IPS-NIHi7 (cell line): ENCODE results near the gene GAB3.
"Not testable (repeated sequence)": the region's sequence is repeated elsewhere in the genome, so short reads cannot be mapped to it uniquely, and the experiment has no call there.

Experiments
- DNase-seq: peaks from one replicate; pipeline ENCODE4 v3.0.0; 2012; ENCODE audit warnings: mixed read lengths; ENCODE audit errors: extremely low spot score

GAB3 gene

DNA sequence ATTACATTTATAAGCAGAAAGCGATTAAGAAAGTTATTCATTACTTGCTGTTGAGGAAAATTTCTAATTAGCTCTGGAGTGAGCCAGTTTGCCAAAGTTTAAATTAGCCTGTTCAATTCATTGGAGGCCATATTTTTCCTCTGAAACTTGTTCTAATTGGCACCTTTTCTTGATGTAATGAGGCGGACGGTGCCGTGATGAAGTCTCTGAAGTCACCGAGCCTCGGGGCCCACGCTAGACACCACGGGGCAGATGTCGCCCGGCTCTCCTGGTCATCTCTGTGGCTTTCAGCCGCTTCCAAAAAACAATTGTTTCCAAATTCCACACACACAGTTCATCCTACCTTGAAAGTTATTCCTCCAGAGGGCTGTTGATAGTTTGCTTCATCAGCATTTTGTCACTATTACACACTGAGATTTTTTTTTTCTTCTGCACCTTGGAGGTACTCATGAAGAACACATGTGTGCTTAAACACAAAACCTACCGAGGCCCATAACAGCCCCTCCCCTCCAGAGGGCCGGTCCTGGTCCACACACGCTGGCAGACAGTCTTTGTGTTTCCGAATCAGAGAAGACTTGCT, 93.6 kb downstream of the GAB3 start:
- no peak for DNase-seq

DNA sequence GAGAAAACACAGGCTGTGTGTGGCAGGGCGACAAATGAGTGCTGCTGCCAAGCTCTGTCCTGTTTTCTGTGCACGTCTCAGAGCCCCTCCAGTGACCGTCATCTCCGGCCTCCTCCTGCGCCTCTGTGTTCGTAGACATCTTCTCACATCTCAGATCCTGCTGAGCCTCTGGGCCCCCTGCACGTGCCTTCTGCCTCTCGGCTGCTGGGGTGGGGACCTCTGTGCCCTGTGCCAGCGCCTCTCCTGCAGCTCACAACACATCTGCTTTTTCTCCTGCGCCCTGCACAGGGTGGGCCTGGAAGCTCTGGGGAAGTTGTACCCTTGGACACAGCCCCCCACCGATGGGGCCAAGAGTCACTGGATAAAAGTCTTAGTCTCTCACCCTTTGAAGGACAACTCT, 95.1 kb downstream of the GAB3 start:
- no peak for DNase-seq

DNA sequence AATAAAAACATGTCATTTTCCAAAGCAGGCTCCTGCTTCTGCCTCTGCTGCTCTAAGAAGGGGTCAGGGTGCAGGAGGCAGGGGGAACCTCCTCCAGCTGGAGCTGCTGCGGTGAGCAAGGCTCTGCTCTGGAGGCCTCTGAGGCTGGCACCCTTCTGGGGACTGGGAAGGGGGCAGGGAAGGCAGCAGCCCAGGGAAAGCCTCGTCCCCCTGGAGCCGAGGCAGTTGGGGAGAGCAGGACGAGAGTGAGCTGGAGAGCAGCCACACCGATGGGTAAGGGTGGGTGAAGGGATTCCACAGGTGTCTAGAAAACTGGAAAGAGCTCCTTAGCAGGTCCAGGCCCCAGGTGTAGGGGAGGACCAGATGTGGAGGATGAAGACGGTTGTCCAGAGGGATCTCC, 95.5 kb downstream of the GAB3 start:
- DNase-seq, result no peak

DNA sequence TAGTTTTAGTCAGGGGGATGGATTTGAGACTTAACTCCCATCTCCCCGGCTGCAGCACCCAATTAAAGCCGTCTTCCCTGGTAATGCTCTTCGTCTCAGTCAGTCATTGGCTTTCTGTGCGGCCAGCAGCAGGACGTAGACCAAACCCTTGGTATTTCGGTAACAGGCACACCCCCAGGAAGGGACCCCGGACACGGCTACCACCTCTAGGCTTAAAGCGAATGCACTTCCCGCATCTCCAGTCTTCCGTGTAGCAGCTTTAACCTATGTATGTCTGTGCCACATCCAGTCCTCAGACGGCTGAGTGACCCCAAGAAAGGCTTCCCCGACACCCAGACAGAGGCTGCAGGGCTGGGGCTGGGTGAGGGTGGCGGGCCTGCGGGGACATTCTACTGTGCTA, 96.0 kb downstream of the GAB3 start:
- DNase-seq, result no peak

DNA sequence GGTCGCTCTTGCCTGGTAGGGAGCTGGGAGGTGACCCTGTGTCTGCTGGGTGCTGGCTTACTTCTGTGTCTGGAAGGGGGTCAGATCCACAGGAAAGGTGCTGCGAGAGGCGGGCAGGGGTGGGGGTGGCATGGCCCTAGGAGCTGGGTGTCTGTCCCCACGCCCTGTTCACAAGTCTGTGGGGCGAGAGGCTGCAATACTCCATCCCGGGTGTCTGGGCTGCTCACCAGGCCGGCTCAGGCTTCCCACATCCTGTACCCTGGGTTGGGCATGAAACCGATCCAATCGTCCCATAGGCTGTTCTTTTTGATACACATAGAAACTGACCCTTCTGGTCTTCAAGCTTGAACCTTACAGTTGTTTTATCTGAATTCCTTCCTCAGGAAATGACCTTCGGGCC, 96.5 kb downstream of the GAB3 start:
- no peak for DNase-seq

DNA sequence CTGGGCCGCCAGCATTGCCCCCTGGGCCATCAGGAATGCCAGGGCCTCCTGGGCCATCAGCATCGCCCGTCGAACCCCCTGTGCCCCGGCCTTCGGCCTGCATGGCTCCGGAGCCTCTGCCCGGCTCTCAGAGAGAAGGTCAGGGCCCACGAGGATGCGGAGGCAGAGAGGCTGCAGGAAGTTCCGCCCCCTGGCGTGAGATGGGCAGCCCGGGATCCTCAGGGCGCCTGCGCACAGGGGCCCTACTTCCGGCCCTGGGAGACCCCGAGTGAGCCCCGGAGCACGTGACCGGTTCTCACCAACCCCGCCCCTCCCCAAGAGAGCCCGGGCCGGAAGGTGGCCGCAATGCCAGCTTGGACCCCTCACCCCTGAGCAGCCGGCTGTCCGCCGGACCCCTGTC, 97.5 kb downstream of the GAB3 start, which contains the start of gene CTAG2:
CTAG2 (minus strand) TSS at position 167 of the 400 bp plus-strand sequence; CDS start at position 103, 64 bp downstream.
- DNase-seq, result not testable (repeated sequence)

DNA sequence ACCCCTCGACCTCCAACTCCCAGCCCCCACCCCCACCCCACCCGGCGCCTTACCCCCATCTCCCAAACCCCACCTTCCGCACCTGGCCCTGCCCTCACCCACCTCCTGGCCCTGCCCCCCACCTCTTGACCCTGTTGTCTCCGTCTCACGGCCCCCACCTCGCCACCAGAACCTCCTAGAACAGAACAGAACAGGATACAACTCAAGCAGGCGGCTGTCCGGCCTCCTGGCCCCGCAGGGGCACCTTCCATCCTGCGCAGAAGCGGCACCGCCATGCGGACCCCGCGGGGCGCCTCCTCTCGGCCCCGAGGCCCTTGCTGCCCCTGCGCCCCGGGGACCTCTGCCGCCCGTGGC, 97.9 kb downstream of the GAB3 start:
- no peak for DNase-seq

DNA sequence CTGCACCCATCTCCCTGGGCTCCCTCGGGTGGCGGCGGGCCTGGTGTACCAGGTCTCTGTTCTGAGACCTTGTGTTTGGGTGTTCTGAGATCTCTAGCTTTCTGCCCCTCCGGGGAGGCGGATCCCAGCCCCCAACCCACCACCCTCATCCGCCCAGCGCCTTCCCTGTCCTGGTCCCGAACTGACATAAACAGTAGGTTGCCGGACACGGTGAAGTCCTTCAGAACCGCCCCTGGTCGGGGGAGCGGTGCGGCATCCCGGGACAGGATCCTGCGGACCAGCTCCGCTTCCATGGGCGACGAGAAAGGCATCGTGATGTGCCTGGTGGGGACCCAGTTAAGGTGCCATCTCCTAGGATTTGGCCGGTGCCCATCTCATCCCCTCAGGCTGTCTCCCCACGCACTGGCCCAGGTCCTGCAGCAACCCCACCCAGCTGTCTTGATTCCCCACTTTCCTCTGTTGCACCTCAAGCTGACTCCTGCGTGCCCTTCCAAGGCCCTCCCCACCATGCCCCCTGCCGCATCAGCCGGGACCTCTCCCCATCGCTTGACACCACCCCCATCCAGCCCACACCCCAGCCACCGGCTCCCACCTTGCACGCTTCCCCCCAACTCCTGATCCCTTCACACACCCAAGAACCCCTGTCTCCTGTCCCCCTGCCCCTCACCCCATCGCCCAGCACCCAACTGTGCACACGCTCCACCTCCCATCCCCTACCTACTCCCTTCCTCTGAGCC, 98.4 kb downstream of the GAB3 start:
- DNase-seq, result no peak

DNA sequence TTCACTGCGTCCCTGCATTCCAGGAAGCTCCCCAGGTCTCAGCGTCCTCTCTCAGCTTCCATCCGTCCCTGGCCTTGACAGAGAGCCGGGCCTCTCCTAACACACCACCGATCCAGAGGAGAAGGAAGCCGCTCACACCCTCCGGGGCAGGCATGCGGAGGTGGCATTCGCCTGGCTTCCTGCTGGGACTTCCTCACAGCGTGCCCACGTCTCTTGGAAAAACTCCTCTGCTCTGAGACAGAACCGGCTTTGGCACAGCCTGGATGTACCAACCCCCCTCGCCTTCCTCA, 100.7 kb downstream of the GAB3 start:
- no peak for DNase-seq

DNA sequence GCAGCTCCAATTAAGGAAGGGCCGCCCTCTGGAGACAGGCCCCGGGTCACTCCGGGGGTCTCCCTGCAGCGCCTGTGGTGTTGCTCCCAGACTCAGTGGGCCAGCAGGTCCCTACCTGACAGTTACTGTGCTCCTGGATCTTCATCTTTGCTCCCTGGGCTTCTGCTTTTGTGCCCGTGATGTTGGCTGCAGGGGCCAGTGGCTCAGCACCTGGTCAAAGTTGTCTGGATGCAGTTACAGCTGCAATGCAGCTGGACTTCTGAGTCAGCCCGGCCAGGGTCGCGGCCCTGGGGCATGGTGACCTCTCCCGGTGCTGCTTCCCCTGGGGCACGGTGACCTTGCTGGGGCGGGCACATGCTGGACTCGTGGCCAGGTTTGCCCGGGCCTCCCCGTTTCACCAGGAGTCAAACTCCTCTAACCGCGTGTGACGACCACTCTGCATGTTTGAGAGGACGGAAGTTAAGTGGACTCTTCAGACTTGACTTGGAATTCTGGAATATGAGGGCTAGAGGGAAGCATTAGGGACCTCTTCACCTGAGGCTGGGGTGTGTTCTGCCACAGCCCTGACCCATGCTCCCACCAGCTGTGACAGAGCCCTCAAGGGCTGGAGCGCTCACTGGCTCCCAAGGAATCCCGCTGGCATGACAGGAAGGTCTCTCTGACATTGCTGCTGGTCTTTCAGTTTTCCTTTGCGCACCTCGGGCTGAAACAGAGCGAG, 101.2 kb downstream of the GAB3 start:
- no peak for DNase-seq

DNA sequence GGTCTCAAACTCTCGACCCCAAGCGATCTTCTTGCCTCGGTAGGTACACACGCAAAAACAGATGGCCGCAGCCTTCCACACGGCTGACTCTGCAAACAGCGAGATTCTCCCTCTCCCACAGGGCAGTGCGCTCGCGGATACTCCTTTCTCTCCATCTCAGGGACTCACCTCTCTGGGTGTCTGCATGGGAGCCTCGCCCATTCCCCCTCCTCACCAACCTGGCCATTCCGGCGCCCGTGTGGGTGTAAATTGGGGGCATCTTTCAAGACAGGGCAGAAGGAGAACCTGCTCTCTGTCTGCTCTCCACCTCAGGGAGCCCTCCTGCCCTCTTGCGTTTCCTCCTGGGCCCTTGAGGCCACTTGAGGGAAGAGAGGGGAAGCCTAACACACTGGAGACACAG, 101.9 kb downstream of the GAB3 start:
- no peak for DNase-seq

DNA sequence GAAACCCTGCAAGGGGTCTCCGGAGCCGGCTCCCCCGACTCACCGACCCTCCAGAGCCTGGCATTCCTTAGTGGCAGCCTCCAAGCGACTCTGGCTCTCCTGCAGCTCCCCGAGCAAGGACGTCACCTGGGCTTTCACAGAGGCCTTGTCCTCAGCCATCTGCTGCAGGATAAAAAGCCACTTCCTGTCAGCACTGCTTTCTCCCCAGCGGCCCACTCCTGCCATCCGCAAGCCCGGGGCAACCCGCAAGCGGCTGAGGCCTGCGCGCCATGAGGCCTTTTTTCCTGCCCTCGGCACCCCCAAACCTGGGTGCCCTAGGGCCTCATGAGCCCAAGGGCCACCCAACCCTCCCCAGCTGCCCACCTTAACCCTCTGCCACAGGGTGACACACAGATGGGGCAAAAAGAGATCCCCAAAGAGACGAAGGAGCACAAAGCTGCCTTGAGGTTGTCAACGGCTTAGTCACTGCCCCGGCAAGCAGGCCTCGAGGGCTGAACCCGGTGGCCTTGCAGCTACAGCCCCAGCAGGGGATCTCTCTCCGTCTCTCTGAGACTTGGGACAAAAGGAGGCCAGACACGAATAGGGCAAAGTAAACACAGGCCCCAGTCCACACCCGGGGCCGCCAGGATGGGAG, 105.0 kb downstream of the GAB3 start:
- DNase-seq, result not testable (repeated sequence)

DNA sequence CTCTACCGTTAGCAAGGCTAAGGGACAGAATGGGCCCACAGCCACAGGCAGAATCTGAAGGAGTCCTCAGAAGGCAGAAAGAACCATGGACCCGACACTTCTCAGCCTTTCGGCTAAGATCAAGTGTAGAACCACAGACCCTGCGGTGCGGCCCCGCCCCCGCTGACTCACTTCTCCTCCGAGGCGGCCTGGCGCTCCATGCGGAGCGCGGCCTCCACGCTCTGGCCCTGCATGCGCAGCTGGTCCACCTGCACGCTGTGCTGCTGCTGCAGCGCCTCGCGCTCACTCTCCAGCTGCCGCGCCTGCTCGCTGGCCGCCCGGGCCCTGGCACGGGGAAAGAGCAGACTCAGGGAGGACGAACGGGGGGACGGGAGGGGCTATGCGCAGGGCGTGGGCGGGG, 107.2 kb downstream of the GAB3 start:
- DNase-seq, result not testable (repeated sequence)

DNA sequence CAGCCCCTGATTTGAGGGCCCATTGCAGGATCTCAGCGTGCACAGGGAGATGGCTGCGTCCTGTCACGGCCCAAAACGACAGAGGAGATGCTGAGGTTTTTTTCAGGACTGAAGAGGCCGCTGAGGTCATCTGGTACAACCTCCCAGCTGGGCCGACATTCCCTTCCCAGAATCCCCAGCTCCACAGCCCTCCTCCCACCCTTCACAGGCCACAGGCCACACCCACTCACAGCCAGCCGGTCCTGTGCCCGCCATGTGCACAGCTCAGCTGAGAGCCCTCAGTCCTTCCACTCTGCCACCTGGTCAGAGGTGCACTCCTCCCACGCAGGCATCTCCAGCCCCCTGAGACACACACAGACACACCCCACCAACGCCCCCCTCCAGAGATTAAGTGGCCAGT, 109.1 kb downstream of the GAB3 start:
- not testable (repeated sequence) for DNase-seq

DNA sequence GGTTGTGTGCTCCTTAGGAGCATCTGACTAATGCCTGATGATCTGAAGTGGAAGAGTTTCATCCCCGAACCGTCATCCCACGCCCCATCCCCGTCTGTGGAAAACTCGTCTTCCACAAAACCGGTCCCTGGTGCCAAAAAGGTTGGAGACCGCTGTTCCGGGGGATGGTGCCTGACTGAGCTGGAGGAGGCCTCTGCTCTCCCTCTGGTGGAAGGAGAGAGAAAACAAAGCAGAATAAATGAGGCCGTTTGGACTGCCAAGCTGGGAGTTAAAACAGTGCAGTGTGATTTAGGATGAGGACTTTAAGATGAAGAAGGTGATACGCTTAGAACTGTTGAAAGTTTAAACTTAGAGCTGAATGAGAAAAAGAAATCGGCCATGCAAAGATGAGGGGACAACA, 117.2 kb downstream of the GAB3 start:
- DNase-seq, result not testable (repeated sequence)

DNA sequence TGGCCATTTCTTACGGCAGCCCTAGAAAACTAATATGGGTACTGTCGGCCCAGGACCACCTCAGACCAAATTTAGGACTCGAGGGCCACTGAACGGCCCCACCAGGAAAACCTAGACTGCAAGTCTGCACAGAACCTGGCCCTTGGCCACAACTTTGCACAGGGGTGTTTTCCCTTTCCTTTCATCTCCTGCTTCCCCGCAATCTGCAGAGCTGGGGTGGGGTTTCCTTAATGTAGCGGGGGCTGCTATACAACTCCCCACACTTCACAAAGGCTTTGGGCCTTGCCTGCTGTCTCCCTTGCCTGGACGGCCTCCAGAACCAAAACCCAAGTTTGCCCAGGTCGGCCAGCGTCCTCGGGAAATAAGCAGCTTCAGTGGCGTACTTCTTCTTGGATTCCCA, 119.9 kb downstream of the GAB3 start:
- not testable (repeated sequence) for DNase-seq

DNA sequence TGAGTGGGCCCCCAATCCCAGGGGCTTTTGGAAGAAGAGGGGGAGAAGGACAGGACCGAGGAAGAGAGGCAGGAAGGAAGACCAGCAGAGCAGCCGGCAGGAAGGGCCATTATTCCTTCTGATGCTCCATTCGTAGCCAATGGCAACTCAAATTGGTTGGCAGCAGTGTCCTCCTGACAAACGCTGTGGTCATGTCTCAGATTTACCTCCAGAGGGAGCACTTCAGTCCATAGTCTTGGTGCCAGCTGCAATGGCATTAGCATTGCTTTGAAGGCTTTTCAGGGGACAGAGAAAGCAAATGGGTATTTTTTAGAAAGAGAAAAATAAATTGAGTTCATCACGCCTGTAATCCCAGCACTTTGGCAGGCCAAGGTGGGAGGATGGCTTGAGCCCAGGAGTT, 121.9 kb downstream of the GAB3 start:
- not testable (repeated sequence) for DNase-seq
